ENCODE data around the gene CALML3. TPM values are rescaled to one million over a fixed set of nuclear protein-coding genes. Genes with fewer than 3 reads are reported as not detected.

Gene CALML3
- total RNA-seq, 1 donor from 2014 or later = not detected

DNA sequence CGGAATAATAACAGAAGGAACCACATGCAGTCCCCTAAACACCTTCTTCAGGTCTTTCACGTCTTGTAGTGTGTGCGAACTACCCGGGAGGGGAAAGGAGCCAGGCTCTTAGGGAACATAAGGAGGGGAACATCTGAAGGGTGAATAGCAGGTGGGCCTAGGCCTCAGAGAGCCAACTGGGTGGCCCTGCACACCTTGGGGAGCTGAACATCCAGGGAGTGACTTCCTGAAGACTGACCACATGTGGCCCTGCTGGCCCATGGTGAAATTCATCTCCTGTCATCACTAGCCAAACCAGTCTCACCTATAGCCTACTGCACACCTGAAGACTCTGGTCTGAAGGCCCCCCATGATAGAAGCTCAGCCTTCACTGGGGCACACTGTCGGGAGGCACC lies 5.6 kb downstream of the CALML3 start:
- DNase-seq (no peak), ATAC-seq (ENCODE audit: low read depth) (no peak)

DNA sequence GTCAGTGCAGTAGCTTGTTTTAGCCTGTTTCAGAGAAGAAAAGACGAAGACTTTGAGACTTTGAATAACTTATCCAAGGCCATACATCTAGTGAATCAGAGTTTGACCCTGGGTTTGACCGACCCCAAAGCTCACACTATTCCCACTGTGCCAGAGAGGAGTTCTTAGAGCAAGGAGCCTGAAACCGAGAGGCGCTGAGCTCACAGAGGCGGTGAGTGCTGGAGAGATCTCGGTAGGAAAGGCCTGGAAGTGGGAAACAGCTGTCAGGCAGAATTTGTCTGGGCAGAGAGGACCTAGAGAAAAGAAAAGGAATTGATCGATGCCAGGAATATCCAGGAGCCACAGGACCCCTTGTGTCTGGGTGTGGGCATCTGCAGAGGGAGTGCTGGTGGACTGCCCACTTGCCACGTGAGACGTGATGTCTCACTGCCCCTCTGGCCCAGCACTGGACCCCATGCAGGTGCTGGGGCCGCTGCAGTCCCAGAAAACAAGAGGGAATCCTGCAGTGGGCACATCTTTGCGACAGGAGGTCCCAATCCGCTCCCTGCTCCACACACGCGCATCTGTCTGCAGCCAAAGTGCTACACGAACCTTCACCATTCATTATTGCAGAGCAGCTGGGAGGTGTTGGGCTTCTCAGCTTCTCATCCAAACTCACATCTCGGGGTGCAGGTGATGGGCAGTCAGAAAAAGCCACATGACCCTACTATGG lies 6.2 kb downstream of the CALML3 start:
- no peaks in the 10 kb centered on the region for H3K36me3 Mint-ChIP-seq (ENCODE audit: low read depth)
- no peak overlapping the region for H3K4me3 Mint-ChIP-seq
- H3K4me1 Mint-ChIP-seq = no peaks in the 10 kb centered on the region
- ChIA-PET POLR2A (no interaction called here), CTCF (no interaction called here)
- ATAC-seq (ENCODE audit: low read depth) (no peak), DNase-seq (no peak)
- no peaks in the 10 kb centered on the region for H3K9me3 Mint-ChIP-seq
- H3K27me3 Mint-ChIP-seq = peaks cover 3% of the 10 kb centered on the region
- H3K27ac Mint-ChIP-seq = no peak overlapping the region
- intact Hi-C loops (cut with micrococcal nuclease) = no loop called here
- TF ChIP-seq, protein P1, sequence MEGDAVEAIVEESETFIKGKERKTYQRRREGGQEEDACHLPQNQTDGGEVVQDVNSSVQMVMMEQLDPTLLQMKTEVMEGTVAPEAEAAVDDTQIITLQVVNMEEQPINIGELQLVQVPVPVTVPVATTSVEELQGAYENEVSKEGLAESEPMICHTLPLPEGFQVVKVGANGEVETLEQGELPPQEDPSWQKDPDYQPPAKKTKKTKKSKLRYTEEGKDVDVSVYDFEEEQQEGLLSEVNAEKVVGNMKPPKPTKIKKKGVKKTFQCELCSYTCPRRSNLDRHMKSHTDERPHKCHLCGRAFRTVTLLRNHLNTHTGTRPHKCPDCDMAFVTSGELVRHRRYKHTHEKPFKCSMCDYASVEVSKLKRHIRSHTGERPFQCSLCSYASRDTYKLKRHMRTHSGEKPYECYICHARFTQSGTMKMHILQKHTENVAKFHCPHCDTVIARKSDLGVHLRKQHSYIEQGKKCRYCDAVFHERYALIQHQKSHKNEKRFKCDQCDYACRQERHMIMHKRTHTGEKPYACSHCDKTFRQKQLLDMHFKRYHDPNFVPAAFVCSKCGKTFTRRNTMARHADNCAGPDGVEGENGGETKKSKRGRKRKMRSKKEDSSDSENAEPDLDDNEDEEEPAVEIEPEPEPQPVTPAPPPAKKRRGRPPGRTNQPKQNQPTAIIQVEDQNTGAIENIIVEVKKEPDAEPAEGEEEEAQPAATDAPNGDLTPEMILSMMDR (IDR thresholded peaks at IDR 0.05) = no peak

More for the DNA sequence above, 5.6 kb downstream of the CALML3 start:
- intact Hi-C loops (cut with micrococcal nuclease) = no loop called here
- H3K4me3 Mint-ChIP-seq = no peak overlapping the region
- no peaks in the 10 kb centered on the region for H3K9me3 Mint-ChIP-seq
- ChIA-PET CTCF (no interaction called here), POLR2A (no interaction called here)
- no peak overlapping the region for H3K27ac Mint-ChIP-seq
- H3K36me3 Mint-ChIP-seq (ENCODE audit: low read depth) = no peaks in the 10 kb centered on the region
- TF ChIP-seq, protein P1 (IDR thresholded peaks at IDR 0.05) = no peak
- H3K4me1 Mint-ChIP-seq = no peaks in the 10 kb centered on the region
- peaks cover 3% of the 10 kb centered on the region for H3K27me3 Mint-ChIP-seq

DNA sequence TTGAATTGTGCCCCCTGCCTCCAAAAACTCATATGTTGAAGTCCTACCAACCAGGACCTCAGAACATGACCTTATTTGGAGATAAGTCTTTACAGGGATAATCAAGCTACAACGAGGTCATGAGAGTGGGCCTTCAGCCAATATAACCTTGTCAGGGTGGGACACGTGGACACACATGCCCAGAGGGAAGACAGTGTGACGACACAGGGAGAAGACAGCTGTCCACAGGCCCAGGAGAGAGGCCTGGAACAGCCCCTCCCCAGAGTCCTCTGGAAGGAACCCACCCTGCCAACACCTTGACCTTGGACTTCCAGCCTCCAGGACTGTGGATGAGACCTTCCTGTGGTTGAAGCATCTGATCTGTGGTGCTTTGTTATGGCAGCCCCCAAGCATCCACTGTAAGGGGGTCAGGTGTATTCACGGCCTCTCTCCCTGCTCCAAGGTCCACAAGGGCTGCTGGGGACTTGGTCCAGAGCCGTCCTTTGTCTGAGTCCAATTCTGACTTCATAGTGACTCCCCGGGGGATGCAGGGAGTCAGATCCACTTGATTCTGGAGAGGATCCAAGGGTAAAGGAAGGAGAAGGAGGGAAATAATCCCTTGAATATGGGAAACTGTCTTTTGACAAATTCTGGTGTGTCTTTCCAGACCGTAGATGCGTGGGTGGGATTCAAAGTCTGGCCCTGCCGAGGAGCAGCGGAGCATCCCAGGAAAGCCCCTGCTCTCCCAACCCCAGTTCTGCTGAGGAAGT lies 7.0 kb downstream of the CALML3 start:
- intact Hi-C loops (cut with micrococcal nuclease) = no loop called here
- H3K4me3 Mint-ChIP-seq = no peak overlapping the region
- TF ChIP-seq, protein P1 (IDR thresholded peaks at IDR 0.05) = no peak
- POLR2A ChIA-PET = no interaction called here
- H3K9me3 Mint-ChIP-seq = no peaks in the 10 kb centered on the region
- DNase-seq = no peak
- no peak for ATAC-seq (ENCODE audit: low read depth)
- H3K4me1 Mint-ChIP-seq = no peaks in the 10 kb centered on the region
- CTCF ChIA-PET = no interaction called here
- no peaks in the 10 kb centered on the region for H3K36me3 Mint-ChIP-seq (ENCODE audit: low read depth)
- no peak overlapping the region for H3K27ac Mint-ChIP-seq
- H3K27me3 Mint-ChIP-seq = no peaks in the 10 kb centered on the region

DNA sequence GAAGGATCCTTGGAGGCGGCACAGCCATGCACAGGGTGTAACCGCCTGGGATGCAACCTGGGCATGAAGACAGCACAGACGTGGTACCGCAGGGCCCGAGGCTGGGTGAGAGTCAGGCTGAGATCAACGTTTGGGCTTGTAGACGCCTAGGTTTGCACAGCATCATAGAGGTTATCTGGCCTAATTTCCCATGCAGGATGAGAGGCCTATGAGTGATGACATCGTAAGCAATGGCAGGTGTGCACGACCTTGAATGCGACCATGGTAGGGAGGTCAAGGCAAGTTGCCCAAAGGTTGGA lies 7.5 kb downstream of the CALML3 start:
- no peaks in the 10 kb centered on the region for H3K36me3 Mint-ChIP-seq (ENCODE audit: low read depth)
- H3K27me3 Mint-ChIP-seq = no peaks in the 10 kb centered on the region
- DNase-seq (no peak), ATAC-seq (ENCODE audit: low read depth) (no peak)
- no peak overlapping the region for H3K4me3 Mint-ChIP-seq
- no peak overlapping the region for H3K27ac Mint-ChIP-seq
- TF ChIP-seq, protein P1 (IDR thresholded peaks at IDR 0.05) = no peak
- ChIA-PET CTCF (no interaction called here), POLR2A (no interaction called here)
- intact Hi-C loops (cut with micrococcal nuclease) = no loop called here
- no peaks in the 10 kb centered on the region for H3K4me1 Mint-ChIP-seq
- H3K9me3 Mint-ChIP-seq = no peaks in the 10 kb centered on the region

DNA sequence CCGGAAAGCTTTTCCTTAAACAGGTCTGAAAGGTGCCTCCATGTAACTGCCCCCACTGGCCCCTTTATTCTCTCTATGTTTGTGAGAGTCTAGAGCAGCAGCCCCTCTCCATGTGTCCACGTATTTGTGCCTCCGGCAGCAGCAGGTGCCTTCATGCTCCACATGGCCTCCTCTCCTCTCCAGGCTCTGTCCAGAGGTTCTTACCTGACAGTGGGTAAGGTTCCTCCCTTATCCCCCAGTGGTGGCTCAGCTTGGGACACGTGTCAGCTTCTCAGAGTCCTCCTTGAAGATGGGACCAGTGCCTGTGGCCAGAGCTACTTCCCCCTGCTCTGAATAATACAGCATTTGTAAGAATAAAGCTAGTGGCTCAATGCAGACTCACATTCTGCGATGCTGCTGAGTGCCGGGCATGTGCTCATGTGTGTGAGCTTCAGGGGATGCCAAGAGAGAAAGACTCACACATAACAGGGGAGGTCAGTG lies 7.9 kb downstream of the CALML3 start:
- CTCF ChIA-PET = no interaction called here
- no peaks in the 10 kb centered on the region for H3K27me3 Mint-ChIP-seq
- H3K4me1 Mint-ChIP-seq = no peaks in the 10 kb centered on the region
- H3K4me3 Mint-ChIP-seq = no peak overlapping the region
- no peak overlapping the region for H3K27ac Mint-ChIP-seq
- no peak for ATAC-seq (ENCODE audit: low read depth)
- TF ChIP-seq, protein P1 (IDR thresholded peaks at IDR 0.05) = no peak
- no peaks in the 10 kb centered on the region for H3K9me3 Mint-ChIP-seq
- intact Hi-C loops (cut with micrococcal nuclease) = no loop called here
- POLR2A ChIA-PET = no interaction called here
- H3K36me3 Mint-ChIP-seq (ENCODE audit: low read depth) = no peaks in the 10 kb centered on the region
- no peak for DNase-seq

Data from activated B cell treated with CpG ODN at 0.5 μM for 24 hours (primary cell).